HepG2 (cell line): ENCODE data around the gene BEAN1. TPM values are rescaled to one million over a fixed set of nuclear protein-coding genes. Genes with fewer than 3 reads are reported as not detected.

Experiments
- ATAC-seq: fragments of 200-7000 bp; cut with Tn5 transposase; 3 replicates; pipeline ENCODE4 v1.9.1; 2020; ENCODE audit warnings: mild to moderate bottlenecking, moderate library complexity
- BruUV-seq: library from RNA; stranded (reverse); fragments of 400-500 nt; replicated peaks from 2 replicates; lab custom pipeline; 2021; lab: Mats Ljungman, UMichigan
- CTCF ChIA-PET: fragments of 300-600 bp; formaldehyde crosslinking; extraction: SDS; loops from one replicate; lab custom pipeline; 2021; ENCODE audit warnings: low total read pairs, inconsistent platforms, low intra/inter-chr PET ratio; lab: Yijun Ruan, JAX
- POLR2A ChIA-PET: fragments of 350-600 bp; sonication (Branson Sonifier 250); formaldehyde crosslinking; loops from one replicate; lab custom pipeline; 2020; ENCODE audit warnings: antibody characterized with exemption, inconsistent platforms; lab: Yijun Ruan, JAX
- DNase-seq: peaks from one replicate; pipeline ENCODE4 v3.0.0-alpha.2; 2015; ENCODE audit warnings: low spot score
- FAIRE-seq: peaks from 3 replicates; lab custom pipeline; 2011; peaks lifted over from hg19 to GRCh38; lab: Jason Lieb, UNC
- H2AFZ ChIP-seq: one replicate; pipeline ENCODE4 v1.6.1; 2011; ENCODE audit warnings: low read length, inconsistent platforms
- H3K27ac ChIP-seq: fragments of 300-600 bp; 3 replicates; pipeline ENCODE4 v1.8.0; 2011; ENCODE audit warnings: mixed run types, mild to moderate bottlenecking, mixed read lengths, low read length, inconsistent platforms; ENCODE audit not compliant: insufficient read depth; ENCODE audit errors: extremely low read length
- H3K27me3 ChIP-seq, 2 experiments: fragments of 200-600 bp in 1 of 2; 2 replicates in 1 of 2; 3 replicates in 1 of 2; pipeline versions ENCODE4 v1.6.0 to v1.8.0; 2011; ENCODE audit warnings: low read length in 2 of 2, mild to moderate bottlenecking in 2 of 2, moderate library complexity in 2 of 2, inconsistent platforms in 1 of 2; ENCODE audit not compliant: insufficient read depth in 2 of 2, control insufficient read depth in 1 of 2
- H3K36me3 ChIP-seq, 2 experiments: fragments of 200-600 bp in 1 of 2; replicated peaks in 1 of 2; 2 replicates in 1 of 2; 3 replicates in 1 of 2; pipeline versions ENCODE4 v1.5.1 to v1.8.0; 2011; ENCODE audit warnings: low read length in 2 of 2, inconsistent platforms in 1 of 2; ENCODE audit not compliant: insufficient read depth in 2 of 2, control insufficient read depth in 1 of 2
- H3K4me1 ChIP-seq: 2 replicates; pipeline ENCODE4 v1.5.1; 2012; ENCODE audit warnings: low read length, inconsistent platforms; ENCODE audit not compliant: insufficient read depth
- H3K4me2 ChIP-seq: 2 replicates; pipeline ENCODE4 v1.6.0; 2011; ENCODE audit warnings: low read depth, low read length, inconsistent platforms
- H3K4me3 ChIP-seq, 3 experiments: fragments of 200-600 bp in 1 of 3; sonication (generic), shearing (Covaris generic) in 1 of 3; replicated peaks in 1 of 3; 2 replicates each; pipeline ENCODE4 v1.5.1; 2011 to 2016; ENCODE audit warnings: low read length in 3 of 3, inconsistent platforms in 2 of 3, low read depth in 2 of 3, mild to moderate bottlenecking in 2 of 3, control low read depth in 1 of 3, mixed read lengths in 1 of 3; ENCODE audit not compliant: insufficient read depth in 1 of 3
- H3K79me2 ChIP-seq: one replicate; pipeline ENCODE4 v1.6.1; 2011; ENCODE audit warnings: low read length, inconsistent platforms; ENCODE audit not compliant: insufficient read depth
- H3K9ac ChIP-seq: 2 replicates; pipeline ENCODE4 v1.6.0; 2011; ENCODE audit warnings: mild to moderate bottlenecking, low read depth, low read length, inconsistent platforms; ENCODE audit not compliant: insufficient read depth
- H3K9me3 ChIP-seq: 2 replicates; pipeline ENCODE4 v1.5.1; 2012; ENCODE audit warnings: mild to moderate bottlenecking, low read length
- H4K20me1 ChIP-seq: 2 replicates; pipeline ENCODE4 v1.6.0; 2011; ENCODE audit warnings: inconsistent platforms, mild to moderate bottlenecking, low read length, moderate library complexity; ENCODE audit not compliant: insufficient read depth
- DR1 ChIP-seq: sonication (generic); formaldehyde crosslinking; IDR thresholded peaks from 2 replicates; pipeline ENCODE4 v1.8.0; 2021; ENCODE audit warnings: mild to moderate bottlenecking, missing genetic modification reagents, inconsistent platforms
- MTF1 ChIP-seq: sonication (generic); formaldehyde crosslinking; IDR thresholded peaks from 2 replicates; pipeline ENCODE4 v1.5.0; 2020; ENCODE audit warnings: missing genetic modification reagents
- SCMH1 ChIP-seq: sonication (generic); formaldehyde crosslinking; IDR thresholded peaks from 2 replicates; pipeline ENCODE4 v1.9.0; 2021; ENCODE audit warnings: missing genetic modification reagents, mild to moderate bottlenecking, borderline replicate concordance
- SP2 ChIP-seq: sonication (generic); formaldehyde crosslinking; IDR thresholded peaks from 2 replicates; pipeline ENCODE4 v1.5.1; 2020; ENCODE audit warnings: mild to moderate bottlenecking, missing genetic modification reagents
- SRY ChIP-seq: sonication (generic); formaldehyde crosslinking; IDR thresholded peaks from 2 replicates; pipeline ENCODE4 v1.8.0; 2022; ENCODE audit warnings: mild to moderate bottlenecking, missing genetic modification reagents
- TERF1 ChIP-seq: sonication (generic); formaldehyde crosslinking; IDR thresholded peaks from 2 replicates; pipeline ENCODE4 v1.8.0; 2022; ENCODE audit warnings: mild to moderate bottlenecking, missing genetic modification reagents, moderate library complexity
- ZNF18 ChIP-seq: sonication (generic); formaldehyde crosslinking; IDR thresholded peaks from 2 replicates; pipeline ENCODE4 v1.8.0; 2022; ENCODE audit warnings: mild to moderate bottlenecking, missing genetic modification reagents; ENCODE audit not compliant: insufficient replicate concordance
- WGBS: methylation state at CpG from one replicate; pipeline ENCODE4 v1.1.6; 2017; ENCODE audit warnings: low lambda C conversion rate; 5-methylcytosine and 5-hydroxymethylcytosine counted together
- in situ Hi-C: cut with HindIII; loops from 2 replicates; pipeline ENCODE4 v1.10.0; 2017; ENCODE audit warnings: low pct_unique_long_range_greater_than_20kb; ENCODE audit not compliant: extremely low pct_ligation_motif_present
- intact Hi-C: fragments of 100-400 bp; cut with micrococcal nuclease; formaldehyde crosslinking; loops from one replicate; pipeline ENCODE4 v1.10.0; 2022; ENCODE audit not compliant: unreplicated experiment
- polyA plus RNA-seq, 8 experiments: library from polyadenylated mRNA; depleted of rRNA in 3 of 8; stranded (reverse) in 7 of 8; unstranded in 1 of 8; fragments of >200 nt; fragmentation: Illumina TruSeq in 4 of 8; extraction: Trizol in 4 of 8; gene quantifications; 2 replicates each; pipeline versions ENCODE4 v1.2.1 to v1.2.3, GENCODE V29; 2011 to 2016; ENCODE audit warnings: low read depth in 4 of 8, missing spikeins in 1 of 8, mixed read lengths in 1 of 8; ENCODE audit not compliant: insufficient read depth in 1 of 8
- total RNA-seq, 5 experiments: library from RNA; depleted of rRNA; stranded (reverse); fragments of >200 nt; fragmentation: Illumina TruSeq; extraction: Trizol; gene quantifications; 2 replicates each; pipeline ENCODE4 v1.2.3, GENCODE V29; 2016; ENCODE audit warnings: low read depth in 1 of 5

BEAN1 gene
- total and polyA plus RNA-seq, 2 of the 13 experiments (the other 11 are each of a cell fraction or from before 2014, with no cell fraction given): 0.53 to 1.4 TPM

- CTCF ChIA-PET: no interaction called here
- Histone ChIP-seq H3K79me2 (no peaks in the 10 kb centered on the region), H3K4me1 (peaks cover 8% of the 10 kb centered on the region), H4K20me1 (no peaks in the 10 kb centered on the region), H3K4me3 (no peak overlapping the region)
- DNase-seq: no peak
- TF ChIP-seq MTF1 (no peak), SCMH1 (CRISPR knock-in tag) (no peak), TERF1 (no peak), SP2 (no peak), DR1 (CRISPR knock-in tag) (no peak), ZNF18 (no peak), SRY (no peak)
- TF ChIP-seq, all 625 proteins: peak for 0
- POLR2A ChIA-PET: no interaction called here
- H3K9me3 ChIP-seq: no peaks in the 10 kb centered on the region
- ATAC-seq: no peak
- no TSS peak for BruUV-seq
- no peak for FAIRE-seq
- no peaks in the 10 kb centered on the region for H3K27me3 ChIP-seq
- no peak overlapping the region for H3K9ac ChIP-seq
- no peak overlapping the region for H2AFZ ChIP-seq
- H3K27ac ChIP-seq: no peak overlapping the region
- intact Hi-C loops (no loop called here), in situ Hi-C loops (no loop called here)
- no peak overlapping the region for H3K4me2 ChIP-seq
- 90% methylated on average over 6 of the region's 6 CpGs for WGBS
- H3K36me3 ChIP-seq: peaks cover 15 to 32% of the 10 kb centered on the region in 2 experiments
Measured at GRCh38 chr16:66524601-66525164, 97.6 kb downstream of the BEAN1 start.
